Loucy (cell line): ENCODE results near the gene FKBP6.
"Not testable (repeated sequence)": the region's sequence is repeated elsewhere in the genome, so short reads cannot be mapped to it uniquely, and the experiment has no call there.

Experiments
- EZH2phosphoT487 ChIP-seq: fragments of 200-600 bp; IDR thresholded peaks from 2 replicates; pipeline ENCODE4 v1.6.1; 2018; ENCODE audit warnings: antibody characterized with exemption, mild to moderate bottlenecking, moderate library complexity, borderline replicate concordance
- TF ChIP-seq, protein P1 (sequence below): fragments of 200-600 bp; sonication (generic); conservative IDR thresholded peaks from 2 replicates; pipeline ENCODE4 v1.5.1; 2014; ENCODE audit warnings: mild to moderate bottlenecking, antibody characterized with exemption, low read length

DNA sequence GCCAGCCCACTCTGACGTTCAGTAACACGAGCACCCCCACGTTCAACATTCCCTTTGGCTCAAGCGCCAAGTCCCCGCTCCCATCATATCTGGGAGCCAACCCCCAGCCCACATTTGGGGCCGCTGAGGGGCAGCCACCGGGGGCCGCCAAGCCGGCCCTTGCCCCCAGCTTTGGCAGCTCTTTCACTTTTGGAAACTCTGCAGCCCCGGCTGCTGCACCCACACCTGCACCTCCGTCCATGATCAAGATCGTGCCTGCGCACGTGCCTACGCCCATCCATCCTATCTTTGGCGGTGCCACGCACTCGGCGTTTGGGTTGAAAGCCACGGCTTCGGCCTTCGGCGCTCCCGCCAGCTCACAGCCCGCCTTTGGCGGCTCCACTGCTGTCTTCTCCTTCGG lies 30.3 kb upstream of the FKBP6 start:
- TF ChIP-seq, protein P1, sequence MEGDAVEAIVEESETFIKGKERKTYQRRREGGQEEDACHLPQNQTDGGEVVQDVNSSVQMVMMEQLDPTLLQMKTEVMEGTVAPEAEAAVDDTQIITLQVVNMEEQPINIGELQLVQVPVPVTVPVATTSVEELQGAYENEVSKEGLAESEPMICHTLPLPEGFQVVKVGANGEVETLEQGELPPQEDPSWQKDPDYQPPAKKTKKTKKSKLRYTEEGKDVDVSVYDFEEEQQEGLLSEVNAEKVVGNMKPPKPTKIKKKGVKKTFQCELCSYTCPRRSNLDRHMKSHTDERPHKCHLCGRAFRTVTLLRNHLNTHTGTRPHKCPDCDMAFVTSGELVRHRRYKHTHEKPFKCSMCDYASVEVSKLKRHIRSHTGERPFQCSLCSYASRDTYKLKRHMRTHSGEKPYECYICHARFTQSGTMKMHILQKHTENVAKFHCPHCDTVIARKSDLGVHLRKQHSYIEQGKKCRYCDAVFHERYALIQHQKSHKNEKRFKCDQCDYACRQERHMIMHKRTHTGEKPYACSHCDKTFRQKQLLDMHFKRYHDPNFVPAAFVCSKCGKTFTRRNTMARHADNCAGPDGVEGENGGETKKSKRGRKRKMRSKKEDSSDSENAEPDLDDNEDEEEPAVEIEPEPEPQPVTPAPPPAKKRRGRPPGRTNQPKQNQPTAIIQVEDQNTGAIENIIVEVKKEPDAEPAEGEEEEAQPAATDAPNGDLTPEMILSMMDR, result not testable (repeated sequence)
- TF ChIP-seq EZH2phosphoT487, result not testable (repeated sequence)
